Esophagus squamous epithelium (tissue), 4 donors: ENCODE results near the gene MYL10.

Source experiments
- CTCF ChIP-seq, 6 experiments: fragments of 450-650 bp in 4 of 6; fragments of 200-600 bp in 2 of 6; sonication (generic) in 2 of 6; IDR thresholded peaks; one replicate each; pipeline ENCODE4 v1.5.1; 2016 to 2019; ENCODE audit warnings: antibody characterized with exemption in 6 of 6, mild to moderate bottlenecking in 4 of 6, moderate library complexity in 4 of 6
- POLR2A ChIP-seq, 4 donors: fragments of 450-650 bp; IDR thresholded peaks; one replicate each; pipeline ENCODE4 v1.6.1; 2017; ENCODE audit warnings: antibody characterized with exemption in 4 of 4, mild to moderate bottlenecking in 4 of 4, moderate library complexity in 3 of 4

- TF ChIP-seq CTCF (IDR thresholded peaks at IDR 0.05) = no peak
- no peak for TF ChIP-seq POLR2A (IDR thresholded peaks at IDR 0.05)
Observed at GRCh38 chr7:101624246-101625001, 4.7 kb downstream of the MYL10 start.
